GM12878 (cell line): ENCODE measurements around the gene TINCR.

Experiments
- CTCF ChIP-seq, 3 experiments: IDR thresholded peaks in 2 of 3; conservative IDR thresholded peaks in 1 of 3; 2 replicates each; pipeline ENCODE4 v1.5.1; 2011; ENCODE audit warnings: low read depth in 3 of 3, low read length in 3 of 3, mild to moderate bottlenecking in 3 of 3, control low read depth in 2 of 3, moderate library complexity in 2 of 3, inconsistent platforms in 1 of 3, mixed read lengths in 1 of 3; ENCODE audit not compliant: control insufficient read depth in 2 of 3, insufficient read depth in 1 of 3; ENCODE audit errors: extremely low read depth in 1 of 3
- E2F4 ChIP-seq: IDR thresholded peaks from 2 replicates; pipeline ENCODE4 v1.6.1; 2012; ENCODE audit warnings: low read depth, low read length, improper control_type of control experiment
- EGR1 ChIP-seq, 2 experiments: IDR thresholded peaks; 1 replicate in 1 of 2; 2 replicates in 1 of 2; pipeline ENCODE4 v1.6.1; 2011 to 2012; ENCODE audit warnings: low read depth in 2 of 2, low read length in 2 of 2, borderline replicate concordance in 1 of 2, mild to moderate bottlenecking in 1 of 2, moderate library complexity in 1 of 2
- ESRRA ChIP-seq: IDR thresholded peaks from 2 replicates; pipeline ENCODE4 v1.6.1; 2012; ENCODE audit warnings: mild to moderate bottlenecking, low read length, improper control_type of control experiment
- ETV6 ChIP-seq, 2 experiments: fragments of 450-650 bp in 1 of 2; IDR thresholded peaks in 1 of 2; conservative IDR thresholded peaks in 1 of 2; 2 replicates each; pipeline ENCODE4 v1.6.1; 2014; ENCODE audit warnings: antibody characterized with exemption in 1 of 2, borderline replicate concordance in 1 of 2, low read depth in 1 of 2, mild to moderate bottlenecking in 1 of 2, moderate library complexity in 1 of 2
- HDGF ChIP-seq: fragments of 450-650 bp; IDR thresholded peaks from 2 replicates; pipeline ENCODE4 v1.6.1; 2016; ENCODE audit warnings: antibody characterized with exemption
- NRF1 ChIP-seq: conservative IDR thresholded peaks from 2 replicates; pipeline ENCODE4 v1.6.1; 2011; ENCODE audit warnings: mild to moderate bottlenecking, low read depth, low read length, improper control_type of control experiment
- PKNOX1 ChIP-seq: fragments of 450-650 bp; IDR thresholded peaks from 2 replicates; pipeline ENCODE4 v1.6.1; 2016; ENCODE audit warnings: mild to moderate bottlenecking
- POLR2AphosphoS5 ChIP-seq: IDR thresholded peaks from 2 replicates; pipeline ENCODE4 v1.6.1; 2011; ENCODE audit warnings: mild to moderate bottlenecking, low read length, inconsistent platforms
- RBBP5 ChIP-seq: fragments of 200-600 bp; sonication (generic); conservative IDR thresholded peaks from 2 replicates; pipeline ENCODE4 v1.6.1; 2016
- RCOR1 ChIP-seq: conservative IDR thresholded peaks from 2 replicates; pipeline ENCODE4 v1.6.1; 2012; ENCODE audit warnings: low read depth, low read length, improper control_type of control experiment

- TF ChIP-seq CTCF (IDR thresholded peaks at IDR 0.05 in 2 of 3, conservative IDR thresholded peaks at IDR 0.05 in 1 of 3; ENCODE audit: control insufficient read depth in 2 of 3, extremely low read depth in 1 of 3, insufficient read depth in 1 of 3, low read depth in 3 of 3, low read length in 3 of 3): no peak
- TF ChIP-seq EGR1 (IDR thresholded peaks at IDR 0.05; ENCODE audit: borderline replicate concordance in 1 of 2, low read depth in 2 of 2, low read length in 2 of 2): no peak
- TF ChIP-seq POLR2AphosphoS5: no peak; the same call in 1 of the 2 replicates
- no peak for TF ChIP-seq E2F4
- no peak for TF ChIP-seq PKNOX1
- no peak for TF ChIP-seq RBBP5
- no peak for TF ChIP-seq HDGF
- no peak for TF ChIP-seq ETV6 (conservative IDR thresholded peaks at IDR 0.05 in 1 of 2, IDR thresholded peaks at IDR 0.05 in 1 of 2; ENCODE audit: borderline replicate concordance in 1 of 2, low read depth in 1 of 2)
- no peak for TF ChIP-seq ESRRA
- no peak for TF ChIP-seq RCOR1
- no peak for TF ChIP-seq NRF1
Measured at GRCh38 chr19:5586300-5587070, 18.7 kb upstream of the TINCR start.
